Hypothalamus (tissue), 51 donors: Measurements from ENCODE around the gene ZMIZ2.
A peak's percentile ranks its signal among the peaks of the same experiment; 100 is the strongest.
"Not testable (repeated sequence)": the region's sequence is repeated elsewhere in the genome, so short reads cannot be mapped to it uniquely, and the experiment has no call there.

Experiments
- DNase-seq, 51 donors: peaks; one replicate each; lab custom pipeline; 2025; lab: John Stamatoyannopoulos, UW

ZMIZ2 gene

DNA sequence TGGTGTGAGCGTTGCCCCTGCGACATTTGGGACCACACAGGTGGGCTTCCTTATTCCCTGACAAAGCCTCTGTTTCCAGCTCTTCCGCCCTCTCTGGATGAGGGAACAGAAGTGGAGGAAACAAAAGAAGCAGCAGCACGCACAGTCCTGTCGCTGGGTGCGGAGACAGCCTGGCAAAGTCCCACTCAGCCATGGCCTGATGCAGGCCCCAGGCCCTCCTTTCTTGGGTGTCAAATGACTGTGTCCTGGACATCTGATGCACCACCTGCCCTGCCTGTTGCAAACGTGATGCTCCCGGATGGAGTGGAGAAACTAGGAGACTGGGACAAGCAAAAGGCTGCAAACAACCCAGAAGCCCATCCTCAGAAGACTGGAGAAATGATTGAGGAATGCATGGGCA, 20.7 kb downstream of the ZMIZ2 start:
- DNase-seq = peak in 1 of 51 donors; percentile 25

DNA sequence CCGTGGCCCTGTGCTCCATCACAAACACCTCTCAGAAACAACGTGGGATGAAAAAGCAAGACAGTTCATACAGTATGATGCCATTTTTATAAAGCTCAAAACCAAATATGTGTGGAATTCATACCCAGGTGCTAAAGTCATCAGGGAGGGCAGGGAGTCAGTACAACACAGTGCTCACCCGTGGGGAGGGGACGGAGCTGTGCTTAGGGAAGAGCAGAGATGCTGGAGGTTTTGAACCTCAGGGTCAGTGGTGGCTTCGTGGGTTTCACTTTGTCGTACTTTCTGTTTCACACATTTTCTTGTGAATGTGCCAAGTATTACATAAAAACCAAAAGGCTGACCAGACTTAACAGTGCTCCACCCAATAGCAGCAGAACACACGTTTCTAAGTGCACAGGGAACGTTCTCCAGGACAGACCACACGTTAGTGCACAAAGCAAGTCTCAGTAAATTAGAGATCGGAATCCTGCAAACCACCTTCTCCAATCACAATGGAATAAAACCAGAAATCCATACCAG, 21.2 kb downstream of the ZMIZ2 start:
- no peak for DNase-seq

DNA sequence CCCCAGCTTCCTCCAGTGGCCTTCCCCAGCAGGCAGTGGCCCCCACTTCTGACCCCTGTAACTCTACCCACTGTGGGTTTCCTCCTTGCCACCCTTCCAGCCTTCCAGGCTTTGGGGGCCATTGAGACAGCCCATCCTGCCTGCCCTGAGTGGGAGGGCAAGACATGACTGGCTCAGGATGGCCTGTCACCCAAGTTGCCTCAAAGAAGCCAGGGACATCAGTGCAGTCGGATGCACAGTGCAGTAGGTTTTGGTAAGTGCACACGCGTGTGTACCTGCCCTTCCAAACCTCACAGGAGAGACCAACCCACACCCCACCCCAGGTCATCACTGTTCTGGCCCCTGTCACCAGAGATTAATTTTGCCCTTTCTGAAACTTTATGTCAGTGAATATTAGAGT, 22.7 kb downstream of the ZMIZ2 start:
- DNase-seq = no peak

DNA sequence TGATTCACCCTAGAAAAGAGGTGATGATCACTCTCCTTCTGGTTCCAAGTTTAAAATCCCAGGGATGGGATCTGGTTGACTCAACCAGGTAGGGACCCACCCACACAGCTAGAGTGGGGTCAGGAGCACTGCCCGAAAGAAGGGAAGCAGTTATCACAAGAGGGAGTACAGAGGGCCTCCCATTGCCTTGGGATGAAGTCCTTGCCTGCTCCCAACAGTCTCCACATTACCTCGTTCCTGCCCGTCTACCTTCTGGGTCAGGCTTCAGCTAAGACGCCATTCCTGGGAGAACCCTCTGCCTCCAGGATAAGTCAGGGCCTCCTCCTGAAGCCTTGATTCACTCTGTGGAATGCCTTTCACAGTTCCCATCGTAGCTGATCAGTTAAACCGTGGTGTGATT, 23.8 kb downstream of the ZMIZ2 start:
- DNase-seq = no peak

- no peak for DNase-seq
Observed at GRCh38 chr7:44772867-44773266, 24.2 kb downstream of the ZMIZ2 start.

GRCh38 chr7:44774486-44774885, 25.8 kb downstream of the ZMIZ2 start:
- DNase-seq = not testable (repeated sequence)

- DNase-seq = no peak
Observed at GRCh38 chr7:44775383-44776107, 26.9 kb downstream of the ZMIZ2 start.

GRCh38 chr7:44776211-44776610, 27.6 kb downstream of the ZMIZ2 start:
- no peak for DNase-seq

DNA sequence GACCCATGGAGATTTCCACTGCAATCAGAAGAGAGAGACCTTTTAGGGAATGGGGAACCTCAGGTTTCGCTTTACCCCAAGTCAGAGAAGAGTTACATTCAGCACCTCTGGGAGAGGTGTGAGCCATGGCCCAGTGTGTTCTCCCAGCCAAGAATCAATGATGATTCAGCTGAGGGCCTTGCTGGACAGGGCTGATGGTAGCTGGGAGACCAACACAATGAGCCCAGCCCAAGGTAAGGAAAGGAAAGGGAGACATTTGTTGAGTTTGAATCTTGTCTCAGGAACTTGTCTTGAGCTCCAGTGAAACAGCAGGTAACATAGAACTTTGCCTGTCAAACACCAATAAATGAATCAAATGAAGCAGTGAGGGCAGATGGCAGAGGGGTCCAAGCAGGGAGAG, 33.8 kb downstream of the ZMIZ2 start:
- no peak for DNase-seq

DNA sequence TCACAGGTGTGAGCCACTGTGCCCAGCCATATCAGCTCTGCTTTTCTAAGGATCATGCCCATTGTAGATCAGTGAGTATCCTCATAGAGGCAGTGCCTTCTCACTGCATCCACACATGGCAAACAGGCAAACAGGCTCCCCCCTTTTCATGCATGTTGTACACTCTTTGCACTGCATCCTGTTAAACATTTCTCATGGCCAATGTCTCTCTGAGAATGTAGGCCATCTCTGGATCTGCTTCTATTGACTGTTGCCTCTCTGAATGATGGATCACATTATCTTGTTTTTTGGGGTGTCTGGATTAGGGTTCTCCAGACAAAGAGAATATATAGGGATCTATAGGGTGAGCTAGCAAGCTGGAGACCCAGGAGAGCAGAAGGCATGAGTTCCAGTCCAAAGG, 34.8 kb downstream of the ZMIZ2 start:
- DNase-seq = no peak

GRCh38 chr7:44784364-44784763, 35.7 kb downstream of the ZMIZ2 start:
- DNase-seq = no peak

- not testable (repeated sequence) for DNase-seq
Observed at GRCh38 chr7:44785218-44785617, 36.6 kb downstream of the ZMIZ2 start.

DNA sequence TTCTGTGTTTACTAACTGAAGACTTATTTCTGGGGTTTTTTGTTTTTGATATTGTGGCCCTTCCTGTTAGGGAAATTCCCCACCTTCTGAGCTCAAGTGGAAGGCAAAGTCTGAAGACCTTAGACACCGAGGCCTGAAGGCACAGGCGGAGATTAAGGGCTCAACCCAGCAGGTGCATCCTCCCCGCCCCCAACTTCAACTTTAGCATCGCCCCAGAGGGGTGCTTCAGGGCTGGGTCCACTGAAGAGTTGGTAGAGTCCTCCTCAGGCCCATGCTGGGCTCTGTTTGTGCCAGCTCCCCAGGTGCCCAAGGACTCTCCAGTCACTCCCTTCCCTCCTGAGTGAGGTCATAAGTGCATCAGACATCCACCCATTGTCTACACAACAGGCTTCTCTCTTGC, 38.4 kb downstream of the ZMIZ2 start:
- no peak for DNase-seq

DNA sequence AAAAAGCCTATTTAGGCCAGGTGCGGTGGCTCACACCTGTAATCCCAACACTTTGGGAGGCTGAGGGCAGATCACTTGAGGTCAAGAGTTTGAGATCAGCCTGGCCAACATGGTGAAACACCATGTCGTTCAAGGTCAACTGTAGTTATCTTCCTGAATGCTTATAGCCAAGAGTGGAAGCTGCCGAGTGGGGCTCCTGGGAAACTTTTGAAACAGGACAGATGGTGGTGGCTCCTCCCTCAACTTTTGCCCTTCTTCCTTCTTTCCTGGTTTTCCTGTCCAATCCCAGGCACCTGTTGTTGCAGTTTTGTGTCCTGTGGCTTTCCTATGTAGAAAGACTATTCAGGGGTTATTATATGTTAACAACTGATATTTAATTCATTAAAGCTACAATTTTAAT, 39.1 kb downstream of the ZMIZ2 start:
- no peak for DNase-seq

- DNase-seq = no peak
Observed at GRCh38 chr7:44789990-44790389, 41.3 kb downstream of the ZMIZ2 start.

GRCh38 chr7:44791278-44792219, 42.9 kb downstream of the ZMIZ2 start:
- DNase-seq = no peak

GRCh38 chr7:44793919-44794318, 45.3 kb downstream of the ZMIZ2 start:
- no peak for DNase-seq

DNA sequence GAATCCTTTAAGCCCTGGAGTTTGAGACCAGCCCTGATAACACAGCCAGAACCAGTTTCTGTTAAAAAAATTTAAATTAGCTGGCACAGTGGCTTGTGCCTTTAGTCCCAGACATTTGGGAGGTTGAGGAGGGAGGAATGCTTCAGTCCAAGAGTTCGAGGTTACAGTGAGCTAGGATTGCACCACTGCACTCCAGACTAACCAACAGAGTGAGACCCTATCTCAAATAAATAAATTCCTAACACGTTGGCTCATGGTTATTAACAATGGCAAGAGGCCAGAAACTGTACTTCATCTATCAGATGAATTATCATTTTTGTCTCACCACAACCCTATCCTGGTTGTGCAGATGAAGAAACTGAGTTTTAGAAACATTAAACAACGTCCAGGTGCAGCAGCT, 45.7 kb downstream of the ZMIZ2 start:
- DNase-seq = no peak

DNA sequence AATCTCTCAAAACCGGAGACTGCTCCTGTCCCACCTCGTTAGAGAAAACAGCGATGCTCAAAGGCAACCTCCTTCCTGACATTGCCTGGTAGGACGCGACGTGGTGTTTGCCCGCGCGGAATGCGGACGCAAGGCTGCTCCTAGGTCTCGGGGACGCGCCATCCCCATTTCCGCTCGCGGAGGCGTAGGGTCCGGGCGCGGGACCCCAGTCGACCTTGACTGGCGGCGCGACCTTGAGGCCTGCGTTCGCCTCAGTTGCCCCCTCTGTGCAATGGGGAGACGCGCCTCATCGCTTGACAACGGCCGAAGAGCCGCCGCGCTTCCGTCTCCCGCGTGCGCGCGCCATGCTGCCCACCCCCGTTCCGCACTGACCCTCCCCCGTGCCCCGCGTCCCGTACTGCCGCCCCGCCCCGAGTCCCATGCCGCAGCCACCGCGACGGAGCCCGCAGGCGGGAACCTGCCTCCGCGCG, 47.4 kb downstream of the ZMIZ2 start:
- peak in 8 of 51 donors; percentile 39 to 80 (median 60) for DNase-seq

DNA sequence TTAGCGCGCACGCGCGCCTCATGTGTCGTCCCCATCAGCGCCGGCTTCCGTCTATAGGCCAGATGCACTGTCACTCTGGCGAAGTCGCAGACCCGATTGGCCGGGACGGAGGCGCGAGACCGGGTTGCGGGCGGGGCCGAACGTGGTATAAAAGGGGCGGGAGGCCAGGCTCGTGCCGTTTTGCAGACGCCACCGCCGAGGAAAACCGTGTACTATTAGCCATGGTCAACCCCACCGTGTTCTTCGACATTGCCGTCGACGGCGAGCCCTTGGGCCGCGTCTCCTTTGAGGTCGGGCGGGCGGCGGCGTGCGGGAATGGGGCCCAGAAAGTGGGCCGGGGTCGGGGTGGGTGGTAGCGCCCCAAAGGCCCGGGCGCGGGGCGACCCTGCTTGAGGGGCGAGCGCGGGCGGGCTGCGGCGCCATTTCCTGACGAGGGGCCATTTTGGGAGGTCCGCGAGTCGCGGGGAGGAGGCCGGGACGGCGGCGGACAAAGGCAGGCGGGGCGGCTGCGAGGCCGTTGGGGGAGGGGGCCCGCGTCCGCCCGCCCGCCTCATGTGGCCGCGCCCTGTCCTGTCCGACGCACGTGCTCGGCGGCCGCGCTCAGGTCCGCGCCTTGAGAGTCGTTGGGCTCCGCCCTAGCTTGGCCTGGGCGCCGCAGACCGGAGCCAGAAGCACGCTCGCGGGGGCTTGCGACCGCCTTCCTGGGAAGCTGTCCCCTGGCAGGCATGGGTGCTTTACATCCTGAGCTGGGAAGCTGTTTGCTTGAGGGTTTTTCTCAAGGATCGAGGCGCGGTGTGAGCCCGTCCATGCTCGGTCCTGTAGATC, 48.1 kb downstream of the ZMIZ2 start, which contains the start of gene PPIA:
TSS of gene PPIA (plus strand) at position 178 of the 825 bp plus-strand sequence. CDS start at position 222, 44 bp downstream.
- peak; percentile 57 to 98 (median 96) for DNase-seq
